Duodenal mucosa (tissue), 2 donors: Measurements from ENCODE around the gene NFIA.

ENCODE experiments used
- H3K27ac ChIP-seq: one replicate; pipeline ENCODE4 v1.7.0; 2013; ENCODE audit warnings: low read depth, low read length
- H3K27me3 ChIP-seq, 2 donors: one replicate each; pipeline ENCODE4 v1.7.0; 2013; ENCODE audit warnings: low read length in 2 of 2, control low read depth in 1 of 2; ENCODE audit not compliant: insufficient read depth in 2 of 2, control insufficient read depth in 1 of 2
- H3K36me3 ChIP-seq, 2 donors: one replicate each; pipeline ENCODE4 v1.7.0; 2013; ENCODE audit warnings: low read length in 2 of 2, control low read depth in 1 of 2; ENCODE audit not compliant: insufficient read depth in 2 of 2, control insufficient read depth in 1 of 2
- H3K4me1 ChIP-seq, 2 donors: one replicate each; pipeline ENCODE4 v1.7.0; 2013; ENCODE audit warnings: low read length in 2 of 2, control low read depth in 1 of 2; ENCODE audit not compliant: insufficient read depth in 2 of 2, control insufficient read depth in 1 of 2
- H3K4me3 ChIP-seq, 2 donors: one replicate each; pipeline ENCODE4 v1.7.0; 2013; ENCODE audit warnings: low read length in 2 of 2, low read depth in 1 of 2
- H3K9ac ChIP-seq, 2 donors: one replicate each; pipeline ENCODE4 v1.7.0; 2013; ENCODE audit warnings: low read length in 2 of 2, low read depth in 1 of 2
- H3K9me3 ChIP-seq, 2 donors: one replicate each; pipeline ENCODE4 v1.7.0; 2013; ENCODE audit warnings: low read length in 2 of 2, control low read depth in 1 of 2; ENCODE audit not compliant: control insufficient read depth in 1 of 2

Gene NFIA

DNA sequence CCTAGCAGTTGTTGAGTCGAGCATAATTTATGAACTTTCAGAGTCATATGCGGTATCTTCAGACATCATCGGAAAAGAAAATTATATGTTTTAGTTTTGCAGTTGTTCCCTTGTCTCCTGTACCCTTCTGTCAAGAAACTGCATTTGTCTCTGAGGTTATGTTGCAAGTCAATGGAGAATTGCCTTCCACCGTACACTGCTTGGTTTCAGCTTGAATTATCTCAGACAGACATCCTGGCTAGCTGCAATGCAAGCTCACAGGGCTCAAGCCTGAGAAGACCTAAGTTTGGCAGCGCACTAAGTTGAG, 156.0 kb downstream of the NFIA start:
- H3K4me3 ChIP-seq: no peak overlapping the region
- H3K9ac ChIP-seq: no peak overlapping the region
- no peak overlapping the region for H3K27ac ChIP-seq
- no peaks in the 10 kb centered on the region for H3K27me3 ChIP-seq
- no peaks in the 10 kb centered on the region for H3K4me1 ChIP-seq
- no peaks in the 10 kb centered on the region for H3K36me3 ChIP-seq
- no peaks in the 10 kb centered on the region for H3K9me3 ChIP-seq

GRCh38 chr1:61240878-61241277, 158.5 kb downstream of the NFIA start:
- Histone ChIP-seq H3K4me3 (no peak overlapping the region), H3K4me1 (no peaks in the 10 kb centered on the region), H3K27me3 (no peaks in the 10 kb centered on the region), H3K9ac (no peak overlapping the region), H3K27ac (no peak overlapping the region), H3K36me3 (no peaks in the 10 kb centered on the region), H3K9me3 (no peaks in the 10 kb centered on the region)

DNA sequence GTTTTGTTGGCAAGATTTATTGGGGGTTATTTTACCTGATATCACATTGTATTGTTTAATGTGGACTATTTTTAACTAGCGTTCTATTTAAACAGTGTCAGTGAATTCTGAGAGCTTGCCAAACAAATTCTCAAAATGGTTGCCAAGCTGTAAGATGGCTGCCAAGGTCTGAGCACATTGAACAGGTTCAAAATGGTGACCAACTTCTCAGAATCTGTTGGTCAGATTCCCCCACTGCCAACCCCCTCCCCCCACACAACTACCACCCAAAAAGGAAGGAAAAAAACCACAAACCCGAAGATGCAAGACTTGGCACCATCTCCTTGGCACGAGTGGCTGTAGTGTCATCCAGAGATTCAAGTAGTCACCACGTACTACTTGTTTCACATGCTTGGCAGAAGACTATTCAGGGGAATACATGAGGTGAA, 159.1 kb downstream of the NFIA start:
- H3K27me3 ChIP-seq: no peaks in the 10 kb centered on the region
- H3K36me3 ChIP-seq: no peaks in the 10 kb centered on the region
- H3K4me3 ChIP-seq: no peak overlapping the region
- H3K9ac ChIP-seq: no peak overlapping the region
- H3K9me3 ChIP-seq: no peaks in the 10 kb centered on the region
- H3K27ac ChIP-seq: no peak overlapping the region
- no peaks in the 10 kb centered on the region for H3K4me1 ChIP-seq

- Histone ChIP-seq H3K4me3 (no peak overlapping the region), H3K9ac (no peak overlapping the region), H3K27ac (no peak overlapping the region), H3K36me3 (no peaks in the 10 kb centered on the region), H3K4me1 (no peaks in the 10 kb centered on the region), H3K9me3 (no peaks in the 10 kb centered on the region), H3K27me3 (no peaks in the 10 kb centered on the region)
Measured at GRCh38 chr1:61241973-61242381, 159.6 kb downstream of the NFIA start.

- no peak overlapping the region for H3K27ac ChIP-seq
- H3K9ac ChIP-seq: no peak overlapping the region
- no peaks in the 10 kb centered on the region for H3K4me1 ChIP-seq
- H3K27me3 ChIP-seq: no peaks in the 10 kb centered on the region
- H3K9me3 ChIP-seq: no peaks in the 10 kb centered on the region
- H3K4me3 ChIP-seq: no peak overlapping the region
- H3K36me3 ChIP-seq: no peaks in the 10 kb centered on the region
Measured at GRCh38 chr1:61244114-61244513, 161.8 kb downstream of the NFIA start.

DNA sequence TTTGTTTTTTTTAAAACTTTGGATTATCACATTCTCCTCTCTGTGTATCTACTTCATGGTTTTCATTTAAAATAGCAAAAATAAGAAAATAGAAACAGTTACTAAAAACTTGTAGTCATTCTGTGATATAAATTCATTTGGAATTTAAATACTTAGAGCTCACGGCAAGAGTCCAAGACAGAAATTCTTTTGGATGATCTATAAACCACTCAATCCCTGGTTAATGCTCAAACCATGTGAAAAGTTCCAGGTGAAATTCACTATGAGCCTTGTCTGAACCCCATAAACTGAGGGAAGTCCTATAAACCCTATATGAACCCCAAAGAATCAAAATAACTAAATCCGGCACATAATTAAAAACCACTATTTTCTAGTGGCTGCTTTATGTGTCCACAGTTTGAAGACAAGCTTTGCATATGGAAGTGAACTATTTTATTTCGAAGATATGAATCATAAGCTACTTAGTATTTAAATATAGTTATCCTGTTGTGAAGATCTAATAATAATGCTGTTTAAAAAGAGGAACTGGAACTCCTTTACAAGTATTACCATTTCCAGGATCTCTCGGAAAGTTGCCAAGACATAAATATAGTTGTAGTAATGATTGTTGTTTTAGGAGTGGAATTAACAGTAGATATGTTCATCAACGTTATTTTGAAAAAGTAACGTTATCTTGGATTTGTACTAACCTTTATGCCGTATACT, 163.5 kb downstream of the NFIA start:
- H3K9ac ChIP-seq: no peak overlapping the region
- H3K27ac ChIP-seq: no peak overlapping the region
- H3K27me3 ChIP-seq: no peaks in the 10 kb centered on the region
- no peaks in the 10 kb centered on the region for H3K36me3 ChIP-seq
- no peak overlapping the region for H3K4me3 ChIP-seq
- no peaks in the 10 kb centered on the region for H3K9me3 ChIP-seq
- H3K4me1 ChIP-seq: no peaks in the 10 kb centered on the region

DNA sequence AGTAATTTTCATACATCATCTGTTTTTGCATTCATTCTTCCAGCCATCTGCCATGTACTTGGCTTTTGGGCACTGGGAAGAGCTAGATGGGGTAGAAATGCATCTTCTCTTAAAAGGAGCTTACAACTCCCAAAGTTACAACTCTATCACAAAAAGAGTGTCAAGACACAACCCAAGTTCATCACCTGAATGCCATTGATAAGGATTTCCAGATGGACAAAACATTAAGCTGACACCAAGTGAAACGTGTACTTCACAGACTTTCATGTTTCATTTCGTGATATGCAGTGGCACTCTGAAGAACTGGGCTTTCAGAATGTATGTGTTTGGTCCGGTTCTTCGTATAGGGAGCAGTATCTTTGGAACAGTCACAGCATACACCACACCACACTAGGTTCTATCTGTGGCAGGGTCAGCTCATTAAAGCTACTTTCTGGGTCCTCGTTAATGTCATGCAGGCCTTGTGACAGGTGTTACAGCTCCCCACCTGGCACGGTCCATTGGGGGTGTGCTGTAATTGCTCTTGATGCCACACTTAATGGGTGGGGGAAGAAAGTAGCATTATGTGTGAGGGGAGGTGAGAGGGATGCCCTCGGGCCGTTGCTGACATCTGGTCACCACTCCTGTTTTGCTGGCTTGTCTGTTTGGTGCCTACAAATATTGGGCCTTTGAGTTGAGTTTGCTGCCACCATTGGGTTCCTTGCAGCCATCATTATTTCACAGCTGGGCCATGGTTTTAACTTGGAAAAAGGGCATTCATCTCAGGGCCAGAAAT, 164.9 kb downstream of the NFIA start:
- no peak overlapping the region for H3K27ac ChIP-seq
- H3K9me3 ChIP-seq: no peaks in the 10 kb centered on the region
- H3K4me3 ChIP-seq: no peak overlapping the region
- H3K27me3 ChIP-seq: no peaks in the 10 kb centered on the region
- H3K36me3 ChIP-seq: no peaks in the 10 kb centered on the region
- no peaks in the 10 kb centered on the region for H3K4me1 ChIP-seq
- no peak overlapping the region for H3K9ac ChIP-seq

- no peaks in the 10 kb centered on the region for H3K9me3 ChIP-seq
- H3K4me1 ChIP-seq: peaks cover 3 to 4% of the 10 kb centered on the region in 2 donors
- no peaks in the 10 kb centered on the region for H3K27me3 ChIP-seq
- no peak overlapping the region for H3K27ac ChIP-seq
- H3K9ac ChIP-seq: no peak overlapping the region
- no peak overlapping the region for H3K4me3 ChIP-seq
- H3K36me3 ChIP-seq: no peaks in the 10 kb centered on the region
Measured at GRCh38 chr1:61247881-61248752, 165.8 kb downstream of the NFIA start.

DNA sequence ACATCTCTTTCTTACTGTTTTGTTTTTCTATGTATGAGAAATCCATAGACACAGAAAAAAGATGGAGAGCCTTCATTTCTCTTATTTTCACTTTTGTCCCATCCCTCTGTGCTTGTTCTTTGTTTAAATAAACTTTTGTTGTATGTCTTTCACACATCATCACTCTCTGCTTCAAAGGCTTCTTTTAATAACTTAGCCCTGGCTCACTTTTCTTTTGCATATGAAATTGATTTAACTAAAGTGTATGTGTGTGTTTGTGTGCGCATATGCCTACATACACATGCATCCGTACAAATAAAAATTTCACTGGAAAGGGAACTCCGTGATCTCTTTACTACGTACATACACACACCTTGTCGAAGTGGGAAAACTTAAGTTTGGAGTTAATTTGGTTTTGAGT, 168.6 kb downstream of the NFIA start:
- H3K4me1 ChIP-seq: peaks cover 21 to 27% of the 10 kb centered on the region in 2 donors
- no peak overlapping the region for H3K9ac ChIP-seq

More for the DNA sequence above, 168.6 kb downstream of the NFIA start:
- H3K36me3 ChIP-seq: no peaks in the 10 kb centered on the region
- H3K9me3 ChIP-seq: no peaks in the 10 kb centered on the region
- H3K27me3 ChIP-seq: no peaks in the 10 kb centered on the region
- no peak overlapping the region for H3K27ac ChIP-seq
- H3K4me3 ChIP-seq: no peak overlapping the region
